Sigmoid colon (tissue), 4 donors: ENCODE results near the gene GART.

Source experiments
- POLR2A ChIP-seq, 2 donors: fragments of 450-650 bp; IDR thresholded peaks; one replicate each; pipeline ENCODE4 v1.6.1; 2016; ENCODE audit warnings: antibody characterized with exemption in 2 of 2, mild to moderate bottlenecking in 2 of 2, moderate library complexity in 2 of 2
- POLR2AphosphoS5 ChIP-seq, 4 donors: sonication (generic); formaldehyde crosslinking; IDR thresholded peaks; one replicate each; pipeline ENCODE4 v1.6.1; 2017; ENCODE audit warnings: antibody characterized with exemption in 4 of 4
- TF ChIP-seq, protein P1 (sequence below), 4 experiments: fragments of 450-650 bp in 3 of 4; fragments of 200-600 bp in 1 of 4; IDR thresholded peaks; one replicate each; pipeline ENCODE4 v1.5.1; 2016 to 2019; ENCODE audit warnings: antibody characterized with exemption in 4 of 4, mild to moderate bottlenecking in 3 of 4, moderate library complexity in 2 of 4

DNA sequence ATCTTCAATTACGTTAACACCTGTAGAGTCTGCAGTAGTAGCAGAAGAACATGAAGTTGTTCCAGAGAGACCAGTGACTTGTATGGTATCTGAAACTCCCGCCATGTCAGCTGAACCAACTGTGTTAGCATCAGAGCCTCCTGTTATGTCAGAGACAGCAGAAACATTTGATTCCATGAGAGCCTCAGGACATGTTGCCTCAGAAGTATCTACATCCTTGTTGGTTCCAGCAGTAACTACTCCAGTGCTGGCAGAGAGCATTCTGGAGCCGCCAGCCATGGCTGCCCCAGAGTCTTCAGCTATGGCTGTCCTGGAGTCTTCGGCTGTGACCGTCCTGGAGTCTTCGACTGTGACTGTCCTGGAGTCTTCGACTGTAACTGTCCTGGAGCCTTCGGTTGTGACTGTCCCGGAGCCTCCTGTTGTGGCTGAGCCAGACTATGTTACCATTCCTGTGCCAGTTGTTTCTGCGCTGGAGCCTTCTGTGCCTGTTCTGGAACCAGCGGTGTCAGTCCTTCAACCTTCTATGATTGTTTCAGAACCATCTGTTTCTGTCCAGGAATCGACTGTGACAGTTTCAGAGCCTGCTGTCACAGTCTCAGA is 11.2 kb upstream of the GART start:
- TF ChIP-seq, protein P1, sequence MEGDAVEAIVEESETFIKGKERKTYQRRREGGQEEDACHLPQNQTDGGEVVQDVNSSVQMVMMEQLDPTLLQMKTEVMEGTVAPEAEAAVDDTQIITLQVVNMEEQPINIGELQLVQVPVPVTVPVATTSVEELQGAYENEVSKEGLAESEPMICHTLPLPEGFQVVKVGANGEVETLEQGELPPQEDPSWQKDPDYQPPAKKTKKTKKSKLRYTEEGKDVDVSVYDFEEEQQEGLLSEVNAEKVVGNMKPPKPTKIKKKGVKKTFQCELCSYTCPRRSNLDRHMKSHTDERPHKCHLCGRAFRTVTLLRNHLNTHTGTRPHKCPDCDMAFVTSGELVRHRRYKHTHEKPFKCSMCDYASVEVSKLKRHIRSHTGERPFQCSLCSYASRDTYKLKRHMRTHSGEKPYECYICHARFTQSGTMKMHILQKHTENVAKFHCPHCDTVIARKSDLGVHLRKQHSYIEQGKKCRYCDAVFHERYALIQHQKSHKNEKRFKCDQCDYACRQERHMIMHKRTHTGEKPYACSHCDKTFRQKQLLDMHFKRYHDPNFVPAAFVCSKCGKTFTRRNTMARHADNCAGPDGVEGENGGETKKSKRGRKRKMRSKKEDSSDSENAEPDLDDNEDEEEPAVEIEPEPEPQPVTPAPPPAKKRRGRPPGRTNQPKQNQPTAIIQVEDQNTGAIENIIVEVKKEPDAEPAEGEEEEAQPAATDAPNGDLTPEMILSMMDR (IDR thresholded peaks at IDR 0.05) = no peak
- TF ChIP-seq POLR2A (IDR thresholded peaks at IDR 0.05) (no peak), POLR2AphosphoS5 (IDR thresholded peaks at IDR 0.05) (no peak)
